GM12801 (cell line): ENCODE results near the gene SH2D1B.

ENCODE experiments used
- CTCF ChIP-seq: IDR thresholded peaks from one replicate; pipeline ENCODE4 v1.5.1; 2011; ENCODE audit warnings: control low read depth; ENCODE audit not compliant: insufficient read length; ENCODE audit errors: extremely low read depth

SH2D1B gene

GRCh38 chr1:162373541-162374260 is 38.2 kb downstream of the SH2D1B start:
- no peak for TF ChIP-seq CTCF

GRCh38 chr1:162373072-162373427 is 38.9 kb downstream of the SH2D1B start:
- no peak for TF ChIP-seq CTCF

GRCh38 chr1:162372159-162373071 is 39.5 kb downstream of the SH2D1B start:
- TF ChIP-seq CTCF = no peak

- TF ChIP-seq CTCF = no peak
These were observed 40.3 kb downstream of the SH2D1B start for GRCh38 chr1:162371611-162372010.

GRCh38 chr1:162370721-162371120 is 41.2 kb downstream of the SH2D1B start:
- TF ChIP-seq CTCF = no peak

- TF ChIP-seq CTCF = no peak
These were observed 41.8 kb downstream of the SH2D1B start for GRCh38 chr1:162370161-162370560.

- TF ChIP-seq CTCF = no peak
These were observed 42.4 kb downstream of the SH2D1B start for GRCh38 chr1:162369571-162369970.
